GM13977 (cell line): ENCODE results near the gene KIAA1217.

Experiments used
- DNase-seq: peaks from one replicate; pipeline ENCODE4 v3.0.0; 2012; ENCODE audit warnings: low spot score
- CTCF ChIP-seq: IDR thresholded peaks from 2 replicates; pipeline ENCODE4 v1.5.1; 2012; ENCODE audit warnings: mild to moderate bottlenecking, control low read depth; ENCODE audit not compliant: insufficient read depth; ENCODE audit errors: extremely low read depth, missing control alignments
- in situ Hi-C: fragments of 300-500 bp; cut with MboI; formaldehyde crosslinking; loops from one replicate; pipeline ENCODE4 v1.12.0; 2022; ENCODE audit warnings: low sequenced_read_pairs, low pct_unique_long_range_greater_than_20kb, mixed read lengths, inconsistent platforms; ENCODE audit not compliant: unreplicated experiment

The KIAA1217 gene

DNA sequence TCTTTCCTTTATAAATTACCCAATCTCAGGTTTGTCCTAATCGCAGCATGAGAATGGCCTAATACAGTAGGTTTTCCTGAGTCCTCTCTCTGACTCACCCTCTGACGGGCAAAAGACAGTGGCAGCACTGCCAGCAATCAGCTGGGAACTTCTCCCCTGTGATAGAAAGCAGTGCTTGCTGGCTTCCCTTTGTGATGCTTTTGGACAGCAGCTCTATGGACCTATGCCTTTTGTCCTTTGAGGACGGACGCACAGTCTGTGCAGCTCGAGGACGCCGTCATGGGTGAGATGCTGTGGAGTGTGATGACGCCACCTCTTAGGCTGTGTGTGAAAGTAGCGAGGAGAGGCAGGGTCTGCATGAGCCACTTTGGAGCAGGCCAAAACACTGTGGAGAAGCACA is 68.8 kb downstream of the KIAA1217 start:
- in situ Hi-C loops: no loop called here
- TF ChIP-seq CTCF: no peak
- DNase-seq: no peak

DNA sequence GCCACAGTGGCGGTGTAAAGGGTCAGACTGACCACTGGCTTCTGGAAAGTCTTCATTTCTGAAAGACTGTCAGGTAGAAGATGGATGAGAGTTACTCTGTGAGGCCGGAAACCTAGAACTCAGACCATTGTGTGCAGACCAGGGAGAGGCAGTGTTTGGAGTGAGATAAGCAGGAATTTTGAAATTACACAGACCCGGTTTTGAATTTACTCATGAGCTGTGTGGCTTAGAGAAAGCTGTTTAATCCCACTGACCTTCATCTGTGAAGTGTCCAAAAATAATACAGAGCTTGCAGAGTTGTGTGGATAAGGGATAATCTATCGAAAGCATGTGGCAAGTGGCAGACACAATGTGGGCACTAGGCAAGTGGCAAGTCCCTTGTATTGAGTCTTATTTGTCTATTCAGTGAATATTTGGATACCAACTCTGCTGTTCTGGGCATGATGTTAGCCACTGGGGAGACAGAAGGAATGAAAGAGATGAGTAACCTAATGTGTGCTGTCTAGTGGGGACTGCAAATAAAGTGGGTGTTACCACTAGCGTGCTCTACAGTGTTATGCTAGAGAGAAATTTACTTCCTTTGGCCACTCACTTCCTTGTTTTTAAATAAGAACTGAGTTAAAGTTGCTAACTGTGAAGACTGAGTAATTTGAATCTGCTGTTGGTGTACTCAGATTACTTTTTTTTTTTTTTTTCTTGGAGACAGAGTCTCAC is 69.4 kb downstream of the KIAA1217 start:
- in situ Hi-C loops: no loop called here
- DNase-seq: no peak
- TF ChIP-seq CTCF: no peak

GRCh38 chr10:24279166-24279565 is 70.2 kb downstream of the KIAA1217 start:
- no peak for TF ChIP-seq CTCF
- in situ Hi-C loops: no loop called here
- no peak for DNase-seq

GRCh38 chr10:24287559-24288195 is 78.7 kb downstream of the KIAA1217 start:
- in situ Hi-C loops: no loop called here
- no peak for TF ChIP-seq CTCF
- DNase-seq: no peak

GRCh38 chr10:24288581-24288980 is 79.6 kb downstream of the KIAA1217 start:
- no peak for DNase-seq
- no peak for TF ChIP-seq CTCF
- in situ Hi-C loops: no loop called here

- TF ChIP-seq CTCF: no peak
- no peak for DNase-seq
- in situ Hi-C loops: no loop called here
These were observed 80.3 kb downstream of the KIAA1217 start for GRCh38 chr10:24289235-24289634.
